ENCODE measurements around the gene MYO19. TPM values are rescaled to one million over a fixed set of nuclear protein-coding genes. Genes with fewer than 3 reads are reported as not detected.

MYO19 gene
- total RNA-seq, 1 donor from 2014 or later: 36.8 TPM

DNA sequence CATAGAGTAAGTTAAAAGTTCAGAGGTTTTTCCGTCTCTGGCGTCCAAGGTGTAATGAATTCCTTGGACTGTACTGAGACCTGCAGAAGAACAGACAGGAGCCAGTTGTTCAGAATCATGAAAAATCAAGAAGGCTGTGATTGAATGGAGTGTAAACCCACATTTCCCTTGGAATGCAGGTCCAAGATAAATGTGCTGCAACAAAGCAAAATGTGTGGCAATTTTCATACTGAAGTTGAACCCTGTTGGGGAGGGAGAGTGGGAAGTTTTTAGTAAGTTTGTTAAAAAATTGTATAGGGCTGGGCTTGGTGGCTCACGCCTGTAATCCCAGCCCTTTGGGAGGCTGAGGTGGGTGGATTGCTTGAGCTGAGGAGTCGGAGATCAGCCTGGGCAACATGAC, 31.4 kb upstream of the MYO19 start:
- Histone ChIP-seq H3K27ac (no peak overlapping the region), H3K9me3 (no peaks in the 10 kb centered on the region), H3K4me3 (no peak overlapping the region), H3K36me3 (peaks cover 98% of the 10 kb centered on the region), H3K4me1 (no peaks in the 10 kb centered on the region), H3K27me3 (no peaks in the 10 kb centered on the region)
- TF ChIP-seq, protein P1, sequence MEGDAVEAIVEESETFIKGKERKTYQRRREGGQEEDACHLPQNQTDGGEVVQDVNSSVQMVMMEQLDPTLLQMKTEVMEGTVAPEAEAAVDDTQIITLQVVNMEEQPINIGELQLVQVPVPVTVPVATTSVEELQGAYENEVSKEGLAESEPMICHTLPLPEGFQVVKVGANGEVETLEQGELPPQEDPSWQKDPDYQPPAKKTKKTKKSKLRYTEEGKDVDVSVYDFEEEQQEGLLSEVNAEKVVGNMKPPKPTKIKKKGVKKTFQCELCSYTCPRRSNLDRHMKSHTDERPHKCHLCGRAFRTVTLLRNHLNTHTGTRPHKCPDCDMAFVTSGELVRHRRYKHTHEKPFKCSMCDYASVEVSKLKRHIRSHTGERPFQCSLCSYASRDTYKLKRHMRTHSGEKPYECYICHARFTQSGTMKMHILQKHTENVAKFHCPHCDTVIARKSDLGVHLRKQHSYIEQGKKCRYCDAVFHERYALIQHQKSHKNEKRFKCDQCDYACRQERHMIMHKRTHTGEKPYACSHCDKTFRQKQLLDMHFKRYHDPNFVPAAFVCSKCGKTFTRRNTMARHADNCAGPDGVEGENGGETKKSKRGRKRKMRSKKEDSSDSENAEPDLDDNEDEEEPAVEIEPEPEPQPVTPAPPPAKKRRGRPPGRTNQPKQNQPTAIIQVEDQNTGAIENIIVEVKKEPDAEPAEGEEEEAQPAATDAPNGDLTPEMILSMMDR (IDR thresholded peaks at IDR 0.05): no peak
- ATAC-seq (no peak), DNase-seq (no peak)
- intact Hi-C loops (cut with DNase I): no loop called here

DNA sequence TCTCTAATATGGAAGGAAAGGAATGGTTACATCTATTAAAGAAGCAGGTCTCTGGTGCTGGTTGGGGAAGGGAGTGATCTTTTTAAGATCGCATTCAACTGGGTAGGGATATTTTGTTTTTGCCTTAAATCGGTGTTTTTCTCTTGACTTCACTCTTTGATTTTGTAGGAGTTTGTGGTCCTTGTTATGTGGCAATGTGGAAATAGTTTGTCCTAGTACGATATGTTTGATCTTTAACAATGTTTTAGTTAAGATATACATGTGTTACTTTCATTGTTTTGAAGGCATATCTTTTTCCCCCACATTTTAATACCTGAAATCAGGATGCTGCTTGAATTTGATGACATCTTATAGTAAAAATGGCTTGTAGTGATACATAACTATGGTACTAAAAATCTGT, 18.8 kb upstream of the MYO19 start:
- H3K4me1 ChIP-seq: peaks cover 27% of the 10 kb centered on the region

DNA sequence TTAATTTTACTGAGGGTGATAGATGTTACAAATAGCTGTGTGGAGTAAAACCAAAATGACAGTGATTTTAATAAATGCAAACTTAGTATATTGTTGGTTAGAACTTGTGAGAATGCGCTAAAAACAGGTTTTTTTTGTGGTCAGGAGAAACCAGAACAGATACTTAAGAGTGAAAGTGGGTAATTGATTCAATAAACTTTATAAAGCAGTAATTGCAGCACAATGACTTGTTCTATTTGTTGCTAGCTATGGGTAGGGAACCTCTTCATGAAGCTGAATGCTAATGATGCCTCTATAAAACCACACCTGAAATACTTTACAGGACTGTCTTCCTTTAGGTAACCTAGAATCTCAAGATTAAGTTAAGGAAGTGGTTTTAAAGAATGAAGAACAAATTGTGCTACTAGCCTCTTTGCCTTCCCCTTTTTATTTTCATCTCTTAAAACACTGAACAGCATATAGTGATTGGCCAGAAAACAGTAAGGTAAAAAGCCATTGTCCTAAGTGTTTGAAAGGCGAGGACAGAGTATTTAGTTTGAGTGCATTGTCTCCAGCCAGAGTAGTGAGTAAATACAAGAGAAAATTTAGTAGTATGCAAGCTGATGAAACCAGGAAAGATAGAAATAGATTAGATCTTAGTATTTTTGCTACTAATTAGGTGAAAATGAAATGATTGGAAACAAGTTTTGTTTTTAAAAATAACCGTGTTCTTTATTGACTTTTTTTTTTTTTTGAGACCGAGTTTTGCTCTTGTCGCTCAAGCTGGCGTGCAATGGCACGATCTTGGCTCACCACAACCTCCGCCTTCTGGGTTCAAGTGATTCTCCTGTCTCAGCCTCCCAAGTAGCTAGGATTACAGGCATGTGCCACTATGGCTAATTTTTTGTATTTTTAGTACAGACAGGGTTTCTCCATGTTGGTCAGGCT, 16.1 kb upstream of the MYO19 start:
- peak; percentile 40 for ATAC-seq
- Histone ChIP-seq H3K9me3 (no peaks in the 10 kb centered on the region), H3K4me3 (no peak overlapping the region), H3K27me3 (no peaks in the 10 kb centered on the region), H3K4me1 (peaks cover 48% of the 10 kb centered on the region), H3K36me3 (peaks cover 14% of the 10 kb centered on the region), H3K27ac (no peak overlapping the region)
- intact Hi-C loops (cut with DNase I): no loop called here
- TF ChIP-seq, protein P1 (IDR thresholded peaks at IDR 0.05): no peak
- DNase-seq: no peak

More for the DNA sequence above, 18.8 kb upstream of the MYO19 start:
- no peaks in the 10 kb centered on the region for H3K9me3 ChIP-seq
- DNase-seq: no peak
- H3K27me3 ChIP-seq: no peaks in the 10 kb centered on the region
- no peak overlapping the region for H3K4me3 ChIP-seq
- intact Hi-C loops (cut with DNase I): no loop called here
- no peak overlapping the region for H3K27ac ChIP-seq
- no peak for ATAC-seq
- TF ChIP-seq, protein P1 (IDR thresholded peaks at IDR 0.05): no peak
- H3K36me3 ChIP-seq: peaks cover 41% of the 10 kb centered on the region

DNA sequence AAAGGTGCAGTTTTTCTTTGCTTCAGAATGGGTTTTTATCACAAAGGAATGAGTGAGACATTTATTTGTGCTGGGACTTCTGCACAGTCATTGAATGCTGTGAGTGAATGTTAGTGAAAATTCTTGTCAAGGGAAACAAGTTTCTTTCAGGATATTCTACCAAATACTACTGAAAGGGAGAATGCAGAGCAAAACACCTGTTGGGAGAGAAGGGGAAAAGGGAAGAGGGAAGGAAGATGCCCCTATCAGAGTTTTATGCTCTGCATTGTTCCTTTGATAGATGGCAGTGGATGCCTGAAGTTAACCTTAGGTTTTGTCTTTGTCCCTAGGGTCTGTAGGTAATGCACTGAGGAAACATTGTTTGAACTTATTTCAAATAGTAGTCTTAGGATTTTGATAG, 13.1 kb upstream of the MYO19 start:
- Histone ChIP-seq H3K9me3 (no peaks in the 10 kb centered on the region), H3K4me1 (peaks cover 51% of the 10 kb centered on the region), H3K4me3 (peak overlapping the region; percentile 88), H3K27ac (peak overlapping the region; percentile 12), H3K36me3 (no peaks in the 10 kb centered on the region), H3K27me3 (no peaks in the 10 kb centered on the region)
- TF ChIP-seq, protein P1 (IDR thresholded peaks at IDR 0.05): no peak
- ATAC-seq (no peak), DNase-seq (no peak)
- intact Hi-C loops (cut with DNase I): no loop called here

DNA sequence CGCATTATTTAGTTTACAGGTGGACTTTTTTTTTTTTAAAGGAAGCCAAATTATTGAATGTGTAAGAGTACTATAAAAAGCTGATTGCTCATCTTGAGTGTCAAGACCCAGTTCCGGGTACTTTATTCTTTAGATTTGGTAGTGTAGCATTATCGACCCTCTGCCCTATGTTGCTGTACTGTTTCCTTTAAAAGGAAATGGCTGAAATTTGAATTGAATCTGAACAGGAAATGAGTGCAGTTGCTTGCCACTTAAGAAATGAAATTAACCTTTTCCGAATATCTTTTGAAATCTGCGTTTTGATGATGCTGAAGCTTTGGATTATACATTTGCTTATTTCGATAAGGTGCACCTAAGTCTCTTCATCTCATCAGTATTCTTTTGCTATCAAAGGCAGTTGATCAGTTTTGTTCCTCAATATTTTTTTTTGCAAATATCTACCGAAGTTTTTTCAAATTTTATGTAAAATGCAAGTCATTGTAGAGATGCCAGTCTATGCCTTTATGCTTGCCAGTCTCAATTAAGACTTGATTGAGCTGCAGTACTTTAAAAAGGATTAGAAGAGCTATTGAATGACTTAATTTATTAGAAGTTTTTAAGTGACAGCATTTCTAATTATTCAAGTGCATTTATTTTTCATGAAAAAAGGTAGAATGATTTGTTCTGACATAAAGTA, 11.9 kb upstream of the MYO19 start:
- intact Hi-C loops (cut with DNase I): no loop called here
- no peak for ATAC-seq
- peaks cover 46% of the 10 kb centered on the region for H3K4me1 ChIP-seq

More for the DNA sequence above, 11.9 kb upstream of the MYO19 start:
- Histone ChIP-seq H3K27me3 (no peaks in the 10 kb centered on the region), H3K36me3 (no peaks in the 10 kb centered on the region), H3K4me3 (peak overlapping the region; percentile 88), H3K9me3 (no peaks in the 10 kb centered on the region), H3K27ac (peak overlapping the region; percentile 99)
- no peak for DNase-seq
- TF ChIP-seq, protein P1 (IDR thresholded peaks at IDR 0.05): no peak

All from upper lobe of right lung (tissue), 1 donor.